Vagina (tissue), 2 donors: Measurements from ENCODE around the gene PTGS1. TPM values are rescaled to one million over a fixed set of nuclear protein-coding genes. Genes with fewer than 3 reads are reported as not detected.

Experiments used
- DNase-seq, 2 donors: peaks; one replicate each; pipeline ENCODE4 v3.0.0-alpha.2; 2017; ENCODE audit errors: extremely low spot score in 2 of 2
- H3K27ac ChIP-seq: fragments of 200-600 bp; sonication (generic); one replicate; pipeline ENCODE4 v1.5.1; 2019
- H3K27me3 ChIP-seq: fragments of 200-600 bp; sonication (generic); one replicate; pipeline ENCODE4 v1.5.1; 2019
- H3K36me3 ChIP-seq, 2 donors: fragments of 200-600 bp; sonication (generic); one replicate each; pipeline ENCODE4 v1.5.1; 2017 to 2019
- H3K4me1 ChIP-seq: fragments of 200-600 bp; sonication (generic); one replicate; pipeline ENCODE4 v1.5.1; 2019
- H3K4me3 ChIP-seq, 2 donors: fragments of 200-600 bp; sonication (generic); 1 replicate in 1 of 2; 2 replicates in 1 of 2; pipeline ENCODE4 v1.5.1; 2016 to 2019
- H3K9me3 ChIP-seq: fragments of 200-600 bp; sonication (generic); one replicate; pipeline ENCODE4 v1.5.1; 2019
- CTCF ChIP-seq, 3 experiments: fragments of 450-650 bp in 2 of 3; fragments of 200-600 bp in 1 of 3; sonication (generic) in 1 of 3; IDR thresholded peaks; one replicate each; pipeline ENCODE4 v1.5.1; 2017 to 2019; ENCODE audit warnings: antibody characterized with exemption in 3 of 3, mild to moderate bottlenecking in 2 of 3, moderate library complexity in 2 of 3
- POLR2A ChIP-seq, 2 donors: fragments of 450-650 bp; IDR thresholded peaks; one replicate each; pipeline ENCODE4 v1.6.1; 2017; ENCODE audit warnings: antibody characterized with exemption in 2 of 2, mild to moderate bottlenecking in 2 of 2, moderate library complexity in 2 of 2
- POLR2AphosphoS5 ChIP-seq, 2 donors: sonication (generic); formaldehyde crosslinking; IDR thresholded peaks; one replicate each; pipeline ENCODE4 v1.9.0; 2017; ENCODE audit warnings: antibody characterized with exemption in 2 of 2, mild to moderate bottlenecking in 2 of 2, low read depth in 1 of 2; ENCODE audit not compliant: insufficient read depth in 1 of 2
- intact Hi-C: fragments of 100-400 bp; cut with DNase I; formaldehyde crosslinking; loops from one replicate; pipeline ENCODE4 v1.15.1; 2023
- total RNA-seq: library from RNA; depleted of rRNA; stranded (reverse); fragments of >200 nt; gene quantifications from one replicate; pipeline ENCODE4 v1.2.3, GENCODE V29; 2016

The PTGS1 gene
- total RNA-seq, 1 donor from 2014 or later: 12.0 TPM

- H3K4me1 ChIP-seq: peaks cover 35% of the 10 kb centered on the region
- intact Hi-C loops: no loop called here
- H3K36me3 ChIP-seq: no peaks in the 10 kb centered on the region
- H3K4me3 ChIP-seq: no peak overlapping the region
- H3K9me3 ChIP-seq: no peaks in the 10 kb centered on the region
- TF ChIP-seq POLR2A (IDR thresholded peaks at IDR 0.05): no peak
- no peak for TF ChIP-seq POLR2AphosphoS5 (IDR thresholded peaks at IDR 0.05; ENCODE audit: insufficient read depth in 1 of 2, low read depth in 1 of 2)
- TF ChIP-seq CTCF (IDR thresholded peaks at IDR 0.05): no peak
- H3K27me3 ChIP-seq: no peaks in the 10 kb centered on the region
- DNase-seq: no peak
- H3K27ac ChIP-seq: no peak overlapping the region
Measured at GRCh38 chr9:122368642-122369041, 2.2 kb upstream of the PTGS1 start.

GRCh38 chr9:122370303-122370702, 521 bp upstream of the PTGS1 start:
- Histone ChIP-seq H3K27me3 (no peaks in the 10 kb centered on the region), H3K4me3 (peak overlapping the region; percentile 45 to 51), H3K36me3 (no peaks in the 10 kb centered on the region), H3K27ac (no peak overlapping the region), H3K4me1 (peaks cover 35% of the 10 kb centered on the region), H3K9me3 (no peaks in the 10 kb centered on the region)
- TF ChIP-seq POLR2A (IDR thresholded peaks at IDR 0.05): no peak
- TF ChIP-seq CTCF (IDR thresholded peaks at IDR 0.05): no peak
- no peak for TF ChIP-seq POLR2AphosphoS5 (IDR thresholded peaks at IDR 0.05; ENCODE audit: insufficient read depth in 1 of 2, low read depth in 1 of 2)
- DNase-seq: no peak
- intact Hi-C loops: no loop called here

- Histone ChIP-seq H3K9me3 (no peaks in the 10 kb centered on the region), H3K4me3 (no peak overlapping the region), H3K27me3 (no peaks in the 10 kb centered on the region), H3K27ac (no peak overlapping the region), H3K36me3 (no peaks in the 10 kb centered on the region), H3K4me1 (peaks cover 46% of the 10 kb centered on the region)
- TF ChIP-seq POLR2A (IDR thresholded peaks at IDR 0.05) (no peak), POLR2AphosphoS5 (IDR thresholded peaks at IDR 0.05; ENCODE audit: insufficient read depth in 1 of 2, low read depth in 1 of 2) (no peak), CTCF (IDR thresholded peaks at IDR 0.05) (no peak)
- intact Hi-C loops: no loop called here
- DNase-seq: no peak
Measured at GRCh38 chr9:122371846-122372245, 1.0 kb downstream of the PTGS1 start.

- TF ChIP-seq POLR2A (IDR thresholded peaks at IDR 0.05) (no peak), CTCF (IDR thresholded peaks at IDR 0.05) (no peak), POLR2AphosphoS5 (IDR thresholded peaks at IDR 0.05; ENCODE audit: insufficient read depth in 1 of 2, low read depth in 1 of 2) (no peak)
- intact Hi-C loops: no loop called here
- Histone ChIP-seq H3K36me3 (no peaks in the 10 kb centered on the region), H3K9me3 (no peaks in the 10 kb centered on the region), H3K4me1 (peaks cover 43% of the 10 kb centered on the region), H3K27me3 (no peaks in the 10 kb centered on the region), H3K27ac (no peak overlapping the region), H3K4me3 (no peak overlapping the region)
- no peak for DNase-seq
Measured at GRCh38 chr9:122372856-122373845, 2.3 kb downstream of the PTGS1 start.

- H3K9me3 ChIP-seq: no peaks in the 10 kb centered on the region
- H3K27me3 ChIP-seq: no peaks in the 10 kb centered on the region
- no peaks in the 10 kb centered on the region for H3K36me3 ChIP-seq
- intact Hi-C loops: no loop called here
- H3K4me3 ChIP-seq: no peak overlapping the region
- H3K27ac ChIP-seq: peak overlapping the region; percentile 26
- H3K4me1 ChIP-seq: peaks cover 37% of the 10 kb centered on the region
- TF ChIP-seq CTCF (IDR thresholded peaks at IDR 0.05) (no peak), POLR2A (IDR thresholded peaks at IDR 0.05) (no peak), POLR2AphosphoS5 (IDR thresholded peaks at IDR 0.05; ENCODE audit: insufficient read depth in 1 of 2, low read depth in 1 of 2) (peak in 1 of 2 donors; percentile 21)
- DNase-seq: no peak
Measured at GRCh38 chr9:122374885-122375420, 4.1 kb downstream of the PTGS1 start.
